Measurements from ENCODE around the gene TBX21. TPM values are rescaled to one million over a fixed set of nuclear protein-coding genes. Genes with fewer than 3 reads are reported as not detected.

Gene TBX21
- total RNA-seq, 1 experiment from 2014 or later, result 0.15 TPM

- no peak for TF ChIP-seq E2F1 (CRISPR knock-in tag; IDR thresholded peaks at IDR 0.05)
- TF ChIP-seq SMAD3 (CRISPR knock-in tag; IDR thresholded peaks at IDR 0.05; ENCODE audit: borderline replicate concordance), result peak; percentile 83; the same call in 1 of the 2 replicates
- no peak for TF ChIP-seq ATF6 (CRISPR knock-in tag; IDR thresholded peaks at IDR 0.05)
- 0 out of 2 replicates have a peak, but pooled peaks have one; percentile 24 for TF ChIP-seq ZNF512 (CRISPR knock-in tag; IDR thresholded peaks at IDR 0.05; ENCODE audit: borderline replicate concordance)
- no peak for TF ChIP-seq STAT6 (CRISPR knock-in tag; conservative IDR thresholded peaks at IDR 0.05; ENCODE audit: low read depth)
- TF ChIP-seq ZNF219 (CRISPR knock-in tag; IDR thresholded peaks at IDR 0.05; ENCODE audit: borderline replicate concordance), result peak; percentile 83; the same call in 1 of the 2 replicates
- TF ChIP-seq ELF4 (CRISPR knock-in tag; IDR thresholded peaks at IDR 0.05; ENCODE audit: low read depth), result no peak
- no peak for TF ChIP-seq ETV6 (CRISPR knock-in tag; IDR thresholded peaks at IDR 0.05)
- TF ChIP-seq USF1 (CRISPR knock-in tag; IDR thresholded peaks at IDR 0.05), result peak; percentile 57; the same call in 1 of the 2 replicates
- TF ChIP-seq CREB1 (CRISPR knock-in tag; IDR thresholded peaks at IDR 0.05), result 0 out of 2 replicates have a peak, but pooled peaks have one; percentile 43
- TF ChIP-seq ARID4B (CRISPR knock-in tag; IDR thresholded peaks at IDR 0.05; ENCODE audit: borderline replicate concordance), result peak; percentile 78; the same call in 1 of the 2 replicates
- TF ChIP-seq ATF1 (CRISPR knock-in tag; IDR thresholded peaks at IDR 0.05), result 0 out of 2 replicates have a peak, but pooled peaks have one; percentile 55
- peak; percentile 64; the same call in 1 of the 2 replicates for TF ChIP-seq MAX (CRISPR knock-in tag; IDR thresholded peaks at IDR 0.05)
- 0 out of 2 replicates have a peak, but pooled peaks have one; percentile 61 for TF ChIP-seq MYBL2 (CRISPR knock-in tag; IDR thresholded peaks at IDR 0.05)
- TF ChIP-seq ZBTB43 (CRISPR knock-in tag; IDR thresholded peaks at IDR 0.05), result peak; percentile 37; the same call in 1 of the 2 replicates
- TF ChIP-seq NR2C2 (CRISPR knock-in tag; IDR thresholded peaks at IDR 0.05), result peak; percentile 56; the same call in 1 of the 2 replicates
- TF ChIP-seq SOX15 (CRISPR knock-in tag; IDR thresholded peaks at IDR 0.05), result no peak
- no peak for TF ChIP-seq RELA (CRISPR knock-in tag; IDR thresholded peaks at IDR 0.05; ENCODE audit: borderline replicate concordance)
- TF ChIP-seq HMGA2 (CRISPR knock-in tag; IDR thresholded peaks at IDR 0.05), result no peak
- TF ChIP-seq JUN (CRISPR knock-in tag; IDR thresholded peaks at IDR 0.05), result peak; percentile 76; the same call in 1 of the 2 replicates
- TF ChIP-seq TP53 (CRISPR knock-in tag; IDR thresholded peaks at IDR 0.05), result 0 out of 2 replicates have a peak, but pooled peaks have one; percentile 29
Observed at GRCh38 chr17:47785538-47786123, 52.6 kb downstream of the TBX21 start (continued).
